GM12878 (cell line): Measurements from ENCODE around the gene SLC50A1.

Experiments
- CEBPB ChIP-seq, 2 experiments: fragments of 150-350 bp in 1 of 2; IDR thresholded peaks; 2 replicates each; pipeline ENCODE4 v1.6.1; 2012 to 2014; ENCODE audit warnings: low read depth in 2 of 2, low read length in 2 of 2, borderline replicate concordance in 1 of 2, inconsistent platforms in 1 of 2
- CHD2 ChIP-seq: IDR thresholded peaks from 2 replicates; pipeline ENCODE4 v1.6.1; 2011; ENCODE audit warnings: low read depth, low read length, improper control_type of control experiment, borderline replicate concordance
- EZH2 ChIP-seq: IDR thresholded peaks from 2 replicates; pipeline ENCODE4 v1.6.1; 2012; ENCODE audit warnings: low read depth, mild to moderate bottlenecking, control low read depth, inconsistent platforms, low read length, borderline replicate concordance; ENCODE audit not compliant: control insufficient read depth
- HDAC6 ChIP-seq: fragments of 200-600 bp; sonication (generic); IDR thresholded peaks from one replicate; pipeline ENCODE4 v1.8.0; 2017; ENCODE audit warnings: antibody characterized with exemption; ENCODE audit not compliant: unreplicated experiment
- MTA3 ChIP-seq: IDR thresholded peaks from 2 replicates; pipeline ENCODE4 v1.6.1; 2012; ENCODE audit warnings: low read length, inconsistent platforms, borderline replicate concordance
- NFIC ChIP-seq: IDR thresholded peaks from 2 replicates; pipeline ENCODE4 v1.6.1; 2012; ENCODE audit warnings: low read depth, mild to moderate bottlenecking, inconsistent platforms, low read length, moderate library complexity
- RELA ChIP-seq: fragments of 450-650 bp; IDR thresholded peaks from 2 replicates; pipeline ENCODE4 v1.8.0; 2014; ENCODE audit warnings: borderline replicate concordance; ENCODE audit not compliant: partially characterized antibody
- SMARCA5 ChIP-seq: fragments of 450-650 bp; IDR thresholded peaks from 2 replicates; pipeline ENCODE4 v1.6.1; 2017; ENCODE audit warnings: mild to moderate bottlenecking
- SREBF2 ChIP-seq: IDR thresholded peaks from 2 replicates; pipeline ENCODE4 v1.6.1; 2012; ENCODE audit warnings: mild to moderate bottlenecking, low read length
- TAF1 ChIP-seq: IDR thresholded peaks from 2 replicates; pipeline ENCODE4 v1.6.1; 2011; ENCODE audit warnings: mild to moderate bottlenecking, low read depth, low read length, borderline replicate concordance
- TCF3 ChIP-seq: IDR thresholded peaks from 2 replicates; pipeline ENCODE4 v1.6.1; 2012; ENCODE audit warnings: low read depth, mild to moderate bottlenecking, low read length, borderline replicate concordance; ENCODE audit not compliant: insufficient read depth
- ZZZ3 ChIP-seq: IDR thresholded peaks from 2 replicates; pipeline ENCODE4 v1.6.1; 2011; ENCODE audit warnings: low read depth; ENCODE audit not compliant: control insufficient read depth, insufficient read length
- TF ChIP-seq, protein P1 (sequence below), 3 experiments: IDR thresholded peaks in 2 of 3; conservative IDR thresholded peaks in 1 of 3; 2 replicates each; pipeline ENCODE4 v1.5.1; 2011; ENCODE audit warnings: low read depth in 3 of 3, low read length in 3 of 3, mild to moderate bottlenecking in 3 of 3, control low read depth in 2 of 3, moderate library complexity in 2 of 3, inconsistent platforms in 1 of 3, mixed read lengths in 1 of 3; ENCODE audit not compliant: control insufficient read depth in 2 of 3, insufficient read depth in 1 of 3; ENCODE audit errors: extremely low read depth in 1 of 3

DNA sequence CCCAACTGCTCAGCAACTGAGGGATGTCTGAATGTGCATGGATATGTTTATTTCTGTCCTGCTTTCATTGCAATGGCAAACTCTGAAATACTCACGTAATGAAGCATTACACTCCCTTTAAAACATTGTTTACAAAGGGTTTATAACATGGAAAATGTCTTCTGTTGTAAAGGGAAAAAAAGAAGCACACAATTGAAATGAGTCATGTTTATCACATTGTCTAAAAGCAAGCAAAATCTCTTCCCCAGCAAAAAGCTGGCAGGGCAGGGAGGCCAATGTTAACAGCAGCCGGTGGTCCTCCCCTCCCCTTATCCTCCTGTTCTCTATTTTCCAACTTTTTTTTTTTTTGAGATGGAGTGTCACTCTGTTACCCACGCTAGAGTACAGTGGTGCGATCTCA is 11.9 kb upstream of the SLC50A1 start:
- TF ChIP-seq TCF3: no peak
- TF ChIP-seq TAF1: no peak
- TF ChIP-seq, protein P1, sequence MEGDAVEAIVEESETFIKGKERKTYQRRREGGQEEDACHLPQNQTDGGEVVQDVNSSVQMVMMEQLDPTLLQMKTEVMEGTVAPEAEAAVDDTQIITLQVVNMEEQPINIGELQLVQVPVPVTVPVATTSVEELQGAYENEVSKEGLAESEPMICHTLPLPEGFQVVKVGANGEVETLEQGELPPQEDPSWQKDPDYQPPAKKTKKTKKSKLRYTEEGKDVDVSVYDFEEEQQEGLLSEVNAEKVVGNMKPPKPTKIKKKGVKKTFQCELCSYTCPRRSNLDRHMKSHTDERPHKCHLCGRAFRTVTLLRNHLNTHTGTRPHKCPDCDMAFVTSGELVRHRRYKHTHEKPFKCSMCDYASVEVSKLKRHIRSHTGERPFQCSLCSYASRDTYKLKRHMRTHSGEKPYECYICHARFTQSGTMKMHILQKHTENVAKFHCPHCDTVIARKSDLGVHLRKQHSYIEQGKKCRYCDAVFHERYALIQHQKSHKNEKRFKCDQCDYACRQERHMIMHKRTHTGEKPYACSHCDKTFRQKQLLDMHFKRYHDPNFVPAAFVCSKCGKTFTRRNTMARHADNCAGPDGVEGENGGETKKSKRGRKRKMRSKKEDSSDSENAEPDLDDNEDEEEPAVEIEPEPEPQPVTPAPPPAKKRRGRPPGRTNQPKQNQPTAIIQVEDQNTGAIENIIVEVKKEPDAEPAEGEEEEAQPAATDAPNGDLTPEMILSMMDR (IDR thresholded peaks at IDR 0.05 in 2 of 3, conservative IDR thresholded peaks at IDR 0.05 in 1 of 3; ENCODE audit: control insufficient read depth in 2 of 3, extremely low read depth in 1 of 3, insufficient read depth in 1 of 3, low read depth in 3 of 3, low read length in 3 of 3): no peak
- TF ChIP-seq SMARCA5: no peak
- TF ChIP-seq EZH2: no peak
- no peak for TF ChIP-seq CEBPB (IDR thresholded peaks at IDR 0.05; ENCODE audit: borderline replicate concordance in 1 of 2, low read depth in 2 of 2, low read length in 2 of 2)
- no peak for TF ChIP-seq SREBF2
- TF ChIP-seq HDAC6: no peak
- no peak for TF ChIP-seq ZZZ3
- TF ChIP-seq NFIC: no peak
- TF ChIP-seq RELA: no peak
- no peak for TF ChIP-seq MTA3
- no peak for TF ChIP-seq CHD2
